PFSK-1 (cell line): ENCODE measurements around the gene JADE3.

ENCODE experiments used
- POLR2AphosphoS5 ChIP-seq: IDR thresholded peaks from 2 replicates; pipeline ENCODE4 v1.6.1; 2012; ENCODE audit warnings: low read depth, mild to moderate bottlenecking, control low read depth, low read length, moderate library complexity
- TAF1 ChIP-seq: IDR thresholded peaks from 2 replicates; pipeline ENCODE4 v1.6.1; 2012; ENCODE audit warnings: low read length, control low read depth, borderline replicate concordance; ENCODE audit not compliant: insufficient read depth
- TF ChIP-seq, protein P1 (sequence below), 2 experiments: IDR thresholded peaks; 2 replicates each; pipeline versions ENCODE4 v1.6.1 to v1.8.0; 2011 to 2012; ENCODE audit warnings: low read depth in 2 of 2, low read length in 2 of 2, control low read depth in 1 of 2, inconsistent platforms in 1 of 2, mild to moderate bottlenecking in 1 of 2, moderate library complexity in 1 of 2; ENCODE audit not compliant: insufficient read depth in 1 of 2

DNA sequence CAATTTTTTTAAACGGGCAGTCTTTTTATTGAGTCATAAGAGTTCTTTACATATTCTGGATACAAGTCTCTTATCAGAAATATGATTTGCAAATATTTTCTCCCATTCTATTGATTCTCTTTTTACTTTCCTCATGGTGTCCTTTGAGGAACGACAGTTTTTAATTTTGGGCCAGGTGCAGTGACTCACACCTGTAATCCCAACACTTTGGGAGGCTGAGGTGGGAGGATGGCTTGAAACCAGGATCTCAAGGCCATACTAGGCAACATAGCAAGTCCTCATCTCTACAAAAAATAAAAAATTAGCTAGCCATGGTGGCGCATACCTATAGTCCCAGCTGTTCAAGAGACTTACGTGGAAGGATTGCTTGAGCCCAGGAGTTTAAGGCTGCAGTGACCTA lies 99.9 kb downstream of the JADE3 start:
- TF ChIP-seq POLR2AphosphoS5 (no peak), TAF1 (no peak)
- TF ChIP-seq, protein P1, sequence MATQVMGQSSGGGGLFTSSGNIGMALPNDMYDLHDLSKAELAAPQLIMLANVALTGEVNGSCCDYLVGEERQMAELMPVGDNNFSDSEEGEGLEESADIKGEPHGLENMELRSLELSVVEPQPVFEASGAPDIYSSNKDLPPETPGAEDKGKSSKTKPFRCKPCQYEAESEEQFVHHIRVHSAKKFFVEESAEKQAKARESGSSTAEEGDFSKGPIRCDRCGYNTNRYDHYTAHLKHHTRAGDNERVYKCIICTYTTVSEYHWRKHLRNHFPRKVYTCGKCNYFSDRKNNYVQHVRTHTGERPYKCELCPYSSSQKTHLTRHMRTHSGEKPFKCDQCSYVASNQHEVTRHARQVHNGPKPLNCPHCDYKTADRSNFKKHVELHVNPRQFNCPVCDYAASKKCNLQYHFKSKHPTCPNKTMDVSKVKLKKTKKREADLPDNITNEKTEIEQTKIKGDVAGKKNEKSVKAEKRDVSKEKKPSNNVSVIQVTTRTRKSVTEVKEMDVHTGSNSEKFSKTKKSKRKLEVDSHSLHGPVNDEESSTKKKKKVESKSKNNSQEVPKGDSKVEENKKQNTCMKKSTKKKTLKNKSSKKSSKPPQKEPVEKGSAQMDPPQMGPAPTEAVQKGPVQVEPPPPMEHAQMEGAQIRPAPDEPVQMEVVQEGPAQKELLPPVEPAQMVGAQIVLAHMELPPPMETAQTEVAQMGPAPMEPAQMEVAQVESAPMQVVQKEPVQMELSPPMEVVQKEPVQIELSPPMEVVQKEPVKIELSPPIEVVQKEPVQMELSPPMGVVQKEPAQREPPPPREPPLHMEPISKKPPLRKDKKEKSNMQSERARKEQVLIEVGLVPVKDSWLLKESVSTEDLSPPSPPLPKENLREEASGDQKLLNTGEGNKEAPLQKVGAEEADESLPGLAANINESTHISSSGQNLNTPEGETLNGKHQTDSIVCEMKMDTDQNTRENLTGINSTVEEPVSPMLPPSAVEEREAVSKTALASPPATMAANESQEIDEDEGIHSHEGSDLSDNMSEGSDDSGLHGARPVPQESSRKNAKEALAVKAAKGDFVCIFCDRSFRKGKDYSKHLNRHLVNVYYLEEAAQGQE (IDR thresholded peaks at IDR 0.05; ENCODE audit: insufficient read depth in 1 of 2, low read depth in 2 of 2, low read length in 2 of 2), result no peak
